ENCODE measurements around the gene PCDHGA9.

GRCh38 chr5:141411575-141411974, 9.0 kb downstream of the PCDHGA9 start:
- TF ChIP-seq CTCF (IDR thresholded peaks at IDR 0.05) (no peak), POLR2A (IDR thresholded peaks at IDR 0.05) (no peak)

Measured in testis (tissue), 2 donors.